Hepatocyte (in vitro differentiated cells): ENCODE data around the gene GLIS2. TPM values are rescaled to one million over a fixed set of nuclear protein-coding genes. Genes with fewer than 3 reads are reported as not detected.

Experiments
- DNase-seq: peaks from one replicate; pipeline ENCODE4 v3.0.0-alpha.2; 2016; ENCODE audit warnings: low spot score
- H2AFZ ChIP-seq: fragments of 200-600 bp; sonication (generic); 2 replicates; pipeline ENCODE4 v1.6.0; 2016; ENCODE audit warnings: antibody characterized with exemption, mild to moderate bottlenecking
- H3K27ac ChIP-seq: fragments of 200-600 bp; sonication (generic); 2 replicates; pipeline ENCODE4 v1.5.1; 2016; ENCODE audit warnings: mild to moderate bottlenecking
- H3K27me3 ChIP-seq: fragments of 200-600 bp; sonication (generic); 2 replicates; pipeline ENCODE4 v1.6.1; 2016
- H3K36me3 ChIP-seq: fragments of 200-600 bp; sonication (generic); replicated peaks from 2 replicates; pipeline ENCODE4 v1.5.1; 2016; ENCODE audit warnings: low read depth; ENCODE audit not compliant: insufficient read depth
- H3K4me1 ChIP-seq: fragments of 200-600 bp; sonication (generic); 2 replicates; pipeline ENCODE4 v1.5.1; 2016; ENCODE audit warnings: mild to moderate bottlenecking, moderate library complexity; ENCODE audit not compliant: insufficient read depth
- H3K4me2 ChIP-seq: fragments of 200-600 bp; sonication (generic); 2 replicates; pipeline ENCODE4 v1.6.0; 2016
- H3K4me3 ChIP-seq: fragments of 200-600 bp; sonication (generic); 2 replicates; pipeline ENCODE4 v1.5.1; 2016; ENCODE audit warnings: mild to moderate bottlenecking
- H3K79me2 ChIP-seq: fragments of 200-600 bp; sonication (generic); 2 replicates; pipeline ENCODE4 v1.6.0; 2017; ENCODE audit warnings: mild to moderate bottlenecking
- H3K9me2 ChIP-seq: fragments of 200-600 bp; sonication (generic); replicated peaks from 2 replicates; pipeline ENCODE4 v1.6.0; 2017; ENCODE audit warnings: mild to moderate bottlenecking; ENCODE audit not compliant: insufficient read depth
- H3K9me3 ChIP-seq: fragments of 200-600 bp; sonication (generic); 2 replicates; pipeline ENCODE4 v1.5.1; 2016; ENCODE audit warnings: low read depth, mild to moderate bottlenecking
- H4K20me1 ChIP-seq: fragments of 200-600 bp; sonication (generic); 2 replicates; pipeline ENCODE4 v1.6.0; 2016; ENCODE audit warnings: mild to moderate bottlenecking; ENCODE audit not compliant: insufficient read depth, poor library complexity, severe bottlenecking
- CTCF ChIP-seq: fragments of 200-600 bp; sonication (generic); IDR thresholded peaks from 2 replicates; pipeline ENCODE4 v1.5.1; 2016; ENCODE audit warnings: antibody characterized with exemption, mild to moderate bottlenecking; ENCODE audit not compliant: poor library complexity
- EZH2 ChIP-seq: fragments of 200-600 bp; sonication (generic); IDR thresholded peaks from 2 replicates; pipeline ENCODE4 v1.6.1; 2016; ENCODE audit warnings: antibody characterized with exemption, mild to moderate bottlenecking, borderline replicate concordance
- EZH2phosphoT487 ChIP-seq: fragments of 200-600 bp; sonication (generic); IDR thresholded peaks from one replicate; pipeline ENCODE4 v1.6.1; 2018; ENCODE audit warnings: antibody characterized with exemption, mild to moderate bottlenecking, low read depth, moderate library complexity; ENCODE audit not compliant: unreplicated experiment, severe bottlenecking
- WGBS: methylation state at CpG from one replicate; pipeline ENCODE4 v1.1.6; 2016; ENCODE audit warnings: low lambda C conversion rate; ENCODE audit errors: missing lambda C conversion rate; 5-methylcytosine and 5-hydroxymethylcytosine counted together
- polyA plus RNA-seq: library from polyadenylated mRNA; unstranded; fragments of >200 nt; fragmentation: Nextera tagmentation; extraction: Ambion mirVana; gene quantifications from 2 replicates; pipeline ENCODE4 v1.2.1, GENCODE V29; 2016
- total RNA-seq: library from RNA; depleted of rRNA; stranded (reverse); fragments of >200 nt; gene quantifications from 2 replicates; pipeline ENCODE4 v1.2.3, GENCODE V29; 2014

GLIS2 gene
- total and polyA plus RNA-seq, 2 experiments from 2014 or later, result 3.6 to 11.3 TPM

GRCh38 chr16:4283939-4284338 lies 31.9 kb upstream of the GLIS2 start:
- TF ChIP-seq EZH2 (no peak), CTCF (no peak), EZH2phosphoT487 (no peak)
- no peak overlapping the region for H3K4me2 ChIP-seq
- 83% methylated on average over 2 of the region's 2 CpGs for WGBS

GRCh38 chr16:4285167-4285566 lies 30.7 kb upstream of the GLIS2 start:
- H3K79me2 ChIP-seq, result no peaks in the 10 kb centered on the region

More at GRCh38 chr16:4283939-4284338, 31.9 kb upstream of the GLIS2 start:
- no peak overlapping the region for H3K27ac ChIP-seq
- no peaks in the 10 kb centered on the region for H3K36me3 ChIP-seq
- H3K9me3 ChIP-seq, result no peaks in the 10 kb centered on the region
- no peaks in the 10 kb centered on the region for H3K79me2 ChIP-seq
- no peak for DNase-seq
- no peaks in the 10 kb centered on the region for H4K20me1 ChIP-seq
- H3K4me1 ChIP-seq, result no peaks in the 10 kb centered on the region
- H3K27me3 ChIP-seq, result no peaks in the 10 kb centered on the region
- H3K9me2 ChIP-seq, result no peaks in the 10 kb centered on the region
- no peak overlapping the region for H3K4me3 ChIP-seq
- H2AFZ ChIP-seq, result no peak overlapping the region

GRCh38 chr16:4288148-4288921 lies 27.5 kb upstream of the GLIS2 start:
- WGBS, result 26% methylated on average over 22 of the region's 22 CpGs
- no peak for TF ChIP-seq EZH2phosphoT487
- TF ChIP-seq CTCF, result peak; percentile 91
- TF ChIP-seq EZH2, result no peak
- Histone ChIP-seq H3K79me2 (no peaks in the 10 kb centered on the region), H3K36me3 (no peaks in the 10 kb centered on the region), H3K27me3 (no peaks in the 10 kb centered on the region), H3K9me2 (no peaks in the 10 kb centered on the region), H2AFZ (no peak overlapping the region), H3K4me1 (peaks cover 8% of the 10 kb centered on the region), H3K9me3 (no peaks in the 10 kb centered on the region), H3K27ac (no peak overlapping the region), H3K4me3 (no peak overlapping the region), H4K20me1 (no peaks in the 10 kb centered on the region), H3K4me2 (peak overlapping the region; percentile 60)
- peak; percentile 83 for DNase-seq

More at GRCh38 chr16:4285167-4285566, 30.7 kb upstream of the GLIS2 start:
- H3K27me3 ChIP-seq, result no peaks in the 10 kb centered on the region
- 84% methylated on average over 10 of the region's 10 CpGs for WGBS
- no peak overlapping the region for H3K4me2 ChIP-seq
- H3K9me2 ChIP-seq, result no peaks in the 10 kb centered on the region
- TF ChIP-seq EZH2 (no peak), EZH2phosphoT487 (no peak), CTCF (no peak)
- no peak overlapping the region for H3K4me3 ChIP-seq
- H2AFZ ChIP-seq, result no peak overlapping the region
- no peaks in the 10 kb centered on the region for H3K36me3 ChIP-seq
- no peaks in the 10 kb centered on the region for H4K20me1 ChIP-seq
- DNase-seq, result no peak
- no peak overlapping the region for H3K27ac ChIP-seq
- no peaks in the 10 kb centered on the region for H3K9me3 ChIP-seq
- H3K4me1 ChIP-seq, result peaks cover 4% of the 10 kb centered on the region
